Measurements from ENCODE around the gene IPO8.
"Not testable (repeated sequence)": the region's sequence is repeated elsewhere in the genome, so short reads cannot be mapped to it uniquely, and the experiment has no call there.

The IPO8 gene

GRCh38 chr12:30687265-30687986, 8.2 kb downstream of the IPO8 start:
- no peak for DNase-seq

GRCh38 chr12:30679241-30679640, 16.4 kb downstream of the IPO8 start:
- DNase-seq = no peak

- no peak for DNase-seq
Measured at GRCh38 chr12:30678221-30678620, 17.4 kb downstream of the IPO8 start.

GRCh38 chr12:30661210-30661609, 34.5 kb downstream of the IPO8 start:
- no peak for DNase-seq

- no peak for DNase-seq
Measured at GRCh38 chr12:30652034-30652696, 43.5 kb downstream of the IPO8 start.

- DNase-seq = no peak
Measured at GRCh38 chr12:30646821-30647220, 48.8 kb downstream of the IPO8 start.

GRCh38 chr12:30643366-30643765, 52.3 kb downstream of the IPO8 start:
- DNase-seq = peak; percentile 3

GRCh38 chr12:30640392-30640791, 55.3 kb downstream of the IPO8 start:
- DNase-seq = no peak

GRCh38 chr12:30635385-30635784, 60.3 kb downstream of the IPO8 start:
- no peak for DNase-seq

GRCh38 chr12:30631740-30632139, 63.9 kb downstream of the IPO8 start:
- DNase-seq = no peak

GRCh38 chr12:30630979-30631285, 64.7 kb downstream of the IPO8 start:
- no peak for DNase-seq

GRCh38 chr12:30630076-30630978, 65.3 kb downstream of the IPO8 start:
- DNase-seq = no peak

GRCh38 chr12:30626847-30627246, 68.8 kb downstream of the IPO8 start:
- no peak for DNase-seq

- no peak for DNase-seq
Measured at GRCh38 chr12:30624009-30624408, 71.7 kb downstream of the IPO8 start.

GRCh38 chr12:30622509-30622908, 73.2 kb downstream of the IPO8 start:
- DNase-seq = peak; percentile 31

- not testable (repeated sequence) for DNase-seq
Measured at GRCh38 chr12:30621663-30622241, 73.9 kb downstream of the IPO8 start.

- DNase-seq = no peak
Measured at GRCh38 chr12:30617346-30618016, 78.2 kb downstream of the IPO8 start.

- DNase-seq = no peak
Measured at GRCh38 chr12:30614031-30614430, 81.6 kb downstream of the IPO8 start.

GRCh38 chr12:30613119-30613830, 82.4 kb downstream of the IPO8 start:
- peak; percentile 14 for DNase-seq

- DNase-seq = no peak
Measured at GRCh38 chr12:30610718-30611117, 85.0 kb downstream of the IPO8 start.

GRCh38 chr12:30609819-30610218, 85.8 kb downstream of the IPO8 start:
- DNase-seq = not testable (repeated sequence)

GRCh38 chr12:30604302-30604701, 91.4 kb downstream of the IPO8 start:
- peak; percentile 6 for DNase-seq

Measured in fibroblast of skin of scalp (primary cell).